Duodenal mucosa (tissue), 2 donors: Measurements from ENCODE around the gene HAUS3.

Experiments
- H3K27ac ChIP-seq: one replicate; pipeline ENCODE4 v1.7.0; 2013; ENCODE audit warnings: low read depth, low read length
- H3K27me3 ChIP-seq, 2 donors: one replicate each; pipeline ENCODE4 v1.7.0; 2013; ENCODE audit warnings: low read length in 2 of 2, control low read depth in 1 of 2; ENCODE audit not compliant: insufficient read depth in 2 of 2, control insufficient read depth in 1 of 2
- H3K36me3 ChIP-seq, 2 donors: one replicate each; pipeline ENCODE4 v1.7.0; 2013; ENCODE audit warnings: low read length in 2 of 2, control low read depth in 1 of 2; ENCODE audit not compliant: insufficient read depth in 2 of 2, control insufficient read depth in 1 of 2
- H3K4me1 ChIP-seq, 2 donors: one replicate each; pipeline ENCODE4 v1.7.0; 2013; ENCODE audit warnings: low read length in 2 of 2, control low read depth in 1 of 2; ENCODE audit not compliant: insufficient read depth in 2 of 2, control insufficient read depth in 1 of 2
- H3K4me3 ChIP-seq, 2 donors: one replicate each; pipeline ENCODE4 v1.7.0; 2013; ENCODE audit warnings: low read length in 2 of 2, low read depth in 1 of 2
- H3K9ac ChIP-seq, 2 donors: one replicate each; pipeline ENCODE4 v1.7.0; 2013; ENCODE audit warnings: low read length in 2 of 2, low read depth in 1 of 2
- H3K9me3 ChIP-seq, 2 donors: one replicate each; pipeline ENCODE4 v1.7.0; 2013; ENCODE audit warnings: low read length in 2 of 2, control low read depth in 1 of 2; ENCODE audit not compliant: control insufficient read depth in 1 of 2

The HAUS3 gene, protein sequence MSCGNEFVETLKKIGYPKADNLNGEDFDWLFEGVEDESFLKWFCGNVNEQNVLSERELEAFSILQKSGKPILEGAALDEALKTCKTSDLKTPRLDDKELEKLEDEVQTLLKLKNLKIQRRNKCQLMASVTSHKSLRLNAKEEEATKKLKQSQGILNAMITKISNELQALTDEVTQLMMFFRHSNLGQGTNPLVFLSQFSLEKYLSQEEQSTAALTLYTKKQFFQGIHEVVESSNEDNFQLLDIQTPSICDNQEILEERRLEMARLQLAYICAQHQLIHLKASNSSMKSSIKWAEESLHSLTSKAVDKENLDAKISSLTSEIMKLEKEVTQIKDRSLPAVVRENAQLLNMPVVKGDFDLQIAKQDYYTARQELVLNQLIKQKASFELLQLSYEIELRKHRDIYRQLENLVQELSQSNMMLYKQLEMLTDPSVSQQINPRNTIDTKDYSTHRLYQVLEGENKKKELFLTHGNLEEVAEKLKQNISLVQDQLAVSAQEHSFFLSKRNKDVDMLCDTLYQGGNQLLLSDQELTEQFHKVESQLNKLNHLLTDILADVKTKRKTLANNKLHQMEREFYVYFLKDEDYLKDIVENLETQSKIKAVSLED

DNA sequence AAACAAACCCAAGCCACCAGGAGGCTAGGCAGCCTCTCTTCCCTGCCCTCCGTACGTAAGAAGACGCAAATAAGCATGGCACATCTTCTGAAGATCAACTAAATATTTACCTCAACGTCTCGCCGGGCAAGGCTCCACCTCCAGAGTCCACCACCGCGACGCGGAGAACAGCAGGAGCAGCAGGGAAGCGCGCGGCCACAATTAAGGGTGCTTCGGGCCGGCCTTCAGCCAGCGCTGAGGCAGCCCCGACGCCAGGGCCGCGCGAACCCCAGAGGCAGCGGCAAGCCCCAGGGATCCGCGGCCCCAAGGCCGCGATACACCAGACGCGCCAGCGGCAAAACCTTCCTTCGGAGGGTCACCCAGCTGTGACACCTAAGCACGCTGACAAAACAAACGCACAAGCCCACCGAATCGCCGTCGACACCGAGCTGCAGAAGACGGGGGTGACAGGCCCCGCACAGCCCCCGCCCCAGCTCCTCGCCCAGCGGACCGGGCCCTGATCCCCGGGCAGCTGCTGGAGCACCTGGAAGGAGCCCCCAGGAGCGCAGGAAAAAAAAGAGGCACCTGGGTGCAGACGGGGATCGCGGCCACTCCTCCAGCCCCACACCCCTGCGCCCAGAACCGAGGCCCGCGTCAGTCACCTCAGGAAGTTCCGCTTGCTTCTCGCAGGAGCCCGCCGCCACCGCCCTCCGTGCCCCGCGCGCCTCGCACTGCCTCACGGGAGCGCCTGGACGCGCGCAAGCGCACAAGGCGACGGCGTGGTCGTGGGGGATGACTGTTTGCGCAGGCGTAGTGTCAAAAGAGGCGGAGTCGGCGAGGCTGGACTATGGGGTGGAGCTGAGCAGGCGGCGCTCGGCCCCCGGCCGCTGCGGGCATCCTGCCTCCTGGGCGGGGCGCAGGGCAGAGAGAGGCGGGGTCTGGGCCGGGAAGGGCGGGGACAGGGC lies at the start of gene HAUS3, which contains the start of gene POLN:
TSS of gene HAUS3 (minus strand) at position 712 of the 944 bp plus-strand sequence. CDS start 1,175 bp downstream, outside the sequence.
TSS of gene POLN (minus strand) at position 712 of the 944 bp plus-strand sequence. CDS start 12,890 bp downstream, outside the sequence.
- Histone ChIP-seq H3K4me3 (peak within 1 kb of the TSS; percentile 90 to 96), H3K9me3 (no peaks in the 10 kb centered on the region), H3K36me3 (peaks cover 0 to 10% of the 10 kb centered on the region in 2 donors), H3K27ac (peak within 1 kb of the TSS; percentile 60), H3K4me1 (peaks cover 35 to 43% of the 10 kb centered on the region in 2 donors), H3K27me3 (no peaks in the 10 kb centered on the region), H3K9ac (peak within 1 kb of the TSS; percentile 81 to 95)

DNA sequence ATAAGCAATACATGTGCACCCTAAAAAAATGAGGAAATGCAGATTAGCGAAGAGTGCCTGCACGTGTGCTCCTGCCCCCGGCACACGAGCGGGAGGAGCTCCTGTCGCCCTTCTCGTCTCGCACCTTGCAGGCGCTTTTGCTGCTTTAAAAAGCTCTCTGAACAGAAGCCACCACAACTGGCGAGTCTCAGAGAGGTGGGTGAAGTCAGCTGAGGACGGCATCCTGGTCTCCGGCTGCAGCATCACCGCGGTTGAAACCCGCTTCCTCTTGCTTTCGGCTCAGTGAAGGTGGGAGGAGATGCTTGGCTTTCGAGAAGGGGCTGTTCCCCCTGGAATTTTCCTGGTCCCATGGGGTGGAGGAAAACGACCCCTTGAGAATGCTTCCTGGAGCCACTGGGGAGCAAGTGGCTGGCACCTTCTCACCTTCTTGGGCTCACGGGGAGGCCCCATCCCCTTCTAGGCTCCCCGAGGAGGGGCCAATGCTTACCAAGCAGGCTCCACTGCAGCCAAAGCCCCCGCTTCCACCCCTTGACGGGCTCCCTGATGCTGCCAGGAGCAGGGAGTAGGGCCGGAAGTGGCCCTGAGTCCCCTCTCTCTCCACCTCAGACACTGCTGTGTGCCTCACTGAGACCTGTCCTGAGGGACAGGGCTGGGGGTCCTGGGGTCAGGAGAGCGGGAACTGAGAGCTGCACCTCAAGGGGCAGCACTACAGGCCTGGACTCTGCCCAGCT lies 49.2 kb upstream of the HAUS3 start:
- Histone ChIP-seq H3K9me3 (no peaks in the 10 kb centered on the region), H3K27ac (no peak overlapping the region), H3K27me3 (no peaks in the 10 kb centered on the region), H3K9ac (no peak overlapping the region), H3K4me3 (no peak overlapping the region), H3K4me1 (peaks cover 0 to 9% of the 10 kb centered on the region in 2 donors), H3K36me3 (peaks cover 0 to 4% of the 10 kb centered on the region in 2 donors)

DNA sequence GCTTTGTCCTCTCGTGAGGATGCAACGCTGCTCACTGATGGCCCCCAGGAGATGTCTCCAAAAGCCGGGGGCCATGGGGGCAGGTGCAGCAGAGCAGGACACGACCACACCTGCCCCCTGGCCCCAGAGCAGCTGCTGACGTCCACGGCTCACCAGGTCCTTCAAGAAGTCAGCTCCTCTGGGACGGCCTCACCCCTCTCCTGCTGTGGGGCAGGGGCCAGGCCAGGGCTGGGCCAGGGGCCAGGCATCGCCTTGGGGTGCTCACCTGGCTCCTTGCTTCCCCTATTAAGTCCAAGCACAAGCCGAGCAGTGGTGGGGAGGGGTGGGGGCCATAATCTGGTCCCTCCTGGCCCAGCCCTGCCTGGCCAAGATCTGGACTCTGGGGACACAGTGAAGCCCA lies 48.6 kb upstream of the HAUS3 start:
- peaks cover 0 to 9% of the 10 kb centered on the region in 2 donors for H3K4me1 ChIP-seq
- H3K27me3 ChIP-seq = no peaks in the 10 kb centered on the region
- no peak overlapping the region for H3K4me3 ChIP-seq
- H3K27ac ChIP-seq = no peak overlapping the region
- H3K36me3 ChIP-seq = peaks cover 0 to 4% of the 10 kb centered on the region in 2 donors
- no peak overlapping the region for H3K9ac ChIP-seq
- H3K9me3 ChIP-seq = no peaks in the 10 kb centered on the region

DNA sequence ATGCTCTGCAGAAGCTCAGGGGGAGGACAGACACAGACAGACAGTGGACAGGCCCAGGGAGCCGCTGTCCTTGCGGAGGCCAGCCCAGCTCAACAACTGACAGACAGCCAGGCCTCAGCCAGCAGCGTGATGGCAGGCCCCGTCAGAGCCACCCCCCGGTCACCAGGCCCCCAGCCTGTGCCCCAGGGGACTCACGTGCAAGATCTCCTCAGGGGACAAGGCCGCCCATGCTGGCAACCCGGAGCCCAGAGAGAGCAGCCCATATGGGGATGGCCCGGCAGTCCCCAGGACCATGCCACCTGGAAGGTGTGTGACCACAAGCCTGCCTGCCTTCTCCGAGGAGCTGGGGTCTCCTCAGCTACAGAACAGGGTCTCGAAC lies 48.0 kb upstream of the HAUS3 start:
- Histone ChIP-seq H3K27me3 (no peaks in the 10 kb centered on the region), H3K4me1 (peaks cover 0 to 9% of the 10 kb centered on the region in 2 donors), H3K4me3 (no peak overlapping the region), H3K36me3 (peaks cover 0 to 4% of the 10 kb centered on the region in 2 donors), H3K27ac (no peak overlapping the region), H3K9me3 (no peaks in the 10 kb centered on the region), H3K9ac (no peak overlapping the region)

DNA sequence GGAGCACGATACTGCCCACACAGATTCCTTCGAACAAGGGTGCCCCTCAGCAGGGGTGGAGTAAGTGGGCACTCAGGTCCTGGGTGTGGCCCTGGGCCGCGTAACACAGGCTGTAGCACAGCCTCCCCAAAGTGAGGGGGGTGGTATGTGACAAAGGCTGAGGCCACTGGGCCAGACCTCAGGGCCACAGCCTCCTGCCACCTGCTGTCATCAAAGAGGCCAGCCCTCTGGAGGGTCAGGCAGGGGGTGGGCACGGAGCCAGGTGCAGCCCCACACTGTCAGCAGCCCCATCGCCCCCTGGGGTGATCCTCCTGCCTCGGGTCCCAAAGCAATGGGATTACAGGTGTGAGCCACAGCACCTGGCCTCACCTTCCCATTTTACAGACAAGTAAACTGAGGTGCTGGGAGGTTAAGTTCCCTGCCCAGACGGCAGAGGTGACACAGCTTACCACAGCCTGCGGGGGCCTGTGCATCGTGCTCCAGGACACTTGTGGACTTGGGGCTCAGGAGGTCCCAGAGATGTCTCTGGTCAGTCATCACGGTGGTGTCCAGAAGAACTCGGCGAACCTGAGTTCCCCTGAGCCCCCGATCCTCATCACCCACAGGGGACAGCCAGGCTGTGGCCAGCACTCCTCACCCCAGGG lies 47.5 kb upstream of the HAUS3 start:
- Histone ChIP-seq H3K9me3 (no peaks in the 10 kb centered on the region), H3K4me1 (peaks cover 0 to 9% of the 10 kb centered on the region in 2 donors), H3K4me3 (no peak overlapping the region), H3K27ac (no peak overlapping the region), H3K27me3 (no peaks in the 10 kb centered on the region), H3K9ac (no peak overlapping the region), H3K36me3 (peaks cover 0 to 4% of the 10 kb centered on the region in 2 donors)

DNA sequence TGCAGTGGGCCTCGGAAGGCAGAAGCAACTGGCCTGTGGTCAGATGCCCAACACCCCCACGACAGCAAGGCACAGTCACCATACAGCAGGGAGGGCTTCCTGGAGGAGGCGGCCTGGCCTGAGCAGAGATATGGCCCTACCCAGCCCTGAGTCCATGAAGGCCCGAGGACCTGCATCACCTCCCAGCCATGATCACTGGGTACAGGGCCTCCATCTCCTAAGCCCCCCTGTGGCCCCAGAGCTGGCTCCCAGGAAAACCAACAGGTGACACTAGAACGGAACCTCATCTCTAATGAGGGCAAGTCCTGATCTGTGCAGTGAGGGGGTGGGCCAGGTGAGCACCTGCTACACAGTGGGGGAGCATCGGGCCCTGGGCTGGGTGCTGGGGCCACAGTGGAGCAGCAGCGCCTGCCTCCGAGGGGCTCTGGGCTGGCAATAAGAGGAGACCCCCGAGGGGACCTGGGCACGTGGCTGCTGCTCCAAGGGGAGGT lies 46.2 kb upstream of the HAUS3 start:
- H3K9ac ChIP-seq = no peak overlapping the region
- peaks cover 0 to 9% of the 10 kb centered on the region in 2 donors for H3K4me1 ChIP-seq
- H3K36me3 ChIP-seq = peaks cover 0 to 4% of the 10 kb centered on the region in 2 donors
- H3K4me3 ChIP-seq = no peak overlapping the region
- H3K27me3 ChIP-seq = no peaks in the 10 kb centered on the region
- H3K27ac ChIP-seq = no peak overlapping the region
- no peaks in the 10 kb centered on the region for H3K9me3 ChIP-seq

DNA sequence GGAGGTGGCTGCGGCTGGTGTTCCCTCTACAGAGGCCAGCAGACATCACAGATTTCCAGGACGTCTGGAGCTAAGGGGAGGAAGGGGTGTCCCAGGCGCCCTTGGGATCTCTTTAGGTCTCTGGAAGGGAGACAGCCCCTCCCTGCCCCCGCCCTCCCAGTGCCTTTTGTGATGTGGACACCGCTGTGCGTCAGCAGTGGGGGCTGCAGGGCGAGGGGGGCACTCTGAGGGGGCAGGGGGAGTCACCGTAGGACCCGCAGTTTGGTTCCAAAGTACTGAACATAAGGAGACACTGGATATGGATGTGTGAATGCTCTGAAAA lies 45.6 kb upstream of the HAUS3 start:
- H3K9ac ChIP-seq = no peak overlapping the region
- H3K4me1 ChIP-seq = peaks cover 0 to 9% of the 10 kb centered on the region in 2 donors
- no peaks in the 10 kb centered on the region for H3K9me3 ChIP-seq
- no peak overlapping the region for H3K27ac ChIP-seq
- H3K36me3 ChIP-seq = peaks cover 0 to 4% of the 10 kb centered on the region in 2 donors
- no peak overlapping the region for H3K4me3 ChIP-seq
- H3K27me3 ChIP-seq = no peaks in the 10 kb centered on the region

- no peak overlapping the region for H3K4me3 ChIP-seq
- no peak overlapping the region for H3K9ac ChIP-seq
- peaks cover 0 to 9% of the 10 kb centered on the region in 2 donors for H3K4me1 ChIP-seq
- no peak overlapping the region for H3K27ac ChIP-seq
- H3K9me3 ChIP-seq = no peaks in the 10 kb centered on the region
- no peaks in the 10 kb centered on the region for H3K27me3 ChIP-seq
- peaks cover 0 to 4% of the 10 kb centered on the region in 2 donors for H3K36me3 ChIP-seq
Observed at GRCh38 chr4:2286904-2287593, 45.1 kb upstream of the HAUS3 start.
